Keratinocyte (primary cell): ENCODE data around the gene ITGB5. TPM values are rescaled to one million over a fixed set of nuclear protein-coding genes. Genes with fewer than 3 reads are reported as not detected.

Source experiments
- DNase-seq: peaks from one replicate; pipeline ENCODE4 v3.0.0-alpha.2; 2011; ENCODE audit warnings: low read depth, missing footprints, low spot score
- FAIRE-seq: peaks from 2 replicates; lab custom pipeline; 2011; peaks lifted over from hg19 to GRCh38; lab: Jason Lieb, UNC
- H2AFZ ChIP-seq: 2 replicates; pipeline ENCODE4 v1.6.0; 2012; ENCODE audit warnings: low read length, control low read depth, inconsistent platforms; ENCODE audit not compliant: control insufficient read depth
- H3K27ac ChIP-seq: 2 replicates; pipeline ENCODE4 v1.5.1; 2011; ENCODE audit warnings: low read length; ENCODE audit not compliant: control insufficient read depth, insufficient read depth
- H3K27me3 ChIP-seq: 3 replicates; pipeline ENCODE4 v1.6.0; 2011; ENCODE audit warnings: low read length; ENCODE audit not compliant: control insufficient read depth, insufficient read depth; ENCODE audit errors: extremely low read depth
- H3K36me3 ChIP-seq, 2 experiments: 2 replicates in 1 of 2; 3 replicates in 1 of 2; pipeline ENCODE4 v1.5.1; 2011; ENCODE audit warnings: low read length in 2 of 2, mild to moderate bottlenecking in 1 of 2; ENCODE audit not compliant: control insufficient read depth in 2 of 2, insufficient read depth in 2 of 2; ENCODE audit errors: extremely low read depth in 1 of 2
- H3K4me1 ChIP-seq: 3 replicates; pipeline ENCODE4 v1.5.1; 2011; ENCODE audit warnings: low read length; ENCODE audit not compliant: control insufficient read depth, insufficient read depth; ENCODE audit errors: extremely low read depth
- H3K4me2 ChIP-seq: 3 replicates; pipeline ENCODE4 v1.6.0; 2011; ENCODE audit warnings: low read depth, low read length; ENCODE audit not compliant: control insufficient read depth, insufficient read depth; ENCODE audit errors: extremely low read depth
- H3K4me3 ChIP-seq, 3 experiments: fragments of 200-600 bp in 1 of 3; sonication (generic) in 1 of 3; 2 replicates in 2 of 3; 3 replicates in 1 of 3; pipeline ENCODE4 v1.5.1; 2011 to 2016; ENCODE audit warnings: low read length in 3 of 3, mild to moderate bottlenecking in 3 of 3, control low read depth in 2 of 3, inconsistent platforms in 1 of 3, low read depth in 1 of 3, mixed read lengths in 1 of 3, mixed run types in 1 of 3, moderate library complexity in 1 of 3; ENCODE audit not compliant: control insufficient read depth in 2 of 3, insufficient read depth in 2 of 3; ENCODE audit errors: extremely low read depth in 1 of 3
- H3K79me2 ChIP-seq: 2 replicates; pipeline ENCODE4 v1.6.0; 2012; ENCODE audit warnings: low read length; ENCODE audit not compliant: control insufficient read depth, insufficient read depth
- H3K9ac ChIP-seq: 3 replicates; pipeline ENCODE4 v1.6.0; 2011; ENCODE audit warnings: low read length; ENCODE audit not compliant: control insufficient read depth, insufficient read depth; ENCODE audit errors: extremely low read depth
- H3K9me1 ChIP-seq: 3 replicates; pipeline ENCODE4 v1.6.0; 2011; ENCODE audit warnings: low read length; ENCODE audit not compliant: control insufficient read depth, insufficient read depth; ENCODE audit errors: extremely low read depth
- H3K9me3 ChIP-seq: 2 replicates; pipeline ENCODE4 v1.5.1; 2012; ENCODE audit warnings: low read depth, low read length; ENCODE audit not compliant: control insufficient read depth
- H4K20me1 ChIP-seq: 3 replicates; pipeline ENCODE4 v1.6.0; 2011; ENCODE audit warnings: low read length; ENCODE audit not compliant: control insufficient read depth, insufficient read depth; ENCODE audit errors: extremely low read depth
- CTCF ChIP-seq, 3 experiments: IDR thresholded peaks in 1 of 3; conservative IDR thresholded peaks in 1 of 3; optimal IDR thresholded peaks in 1 of 3; 2 replicates in 2 of 3; 3 replicates in 1 of 3; pipeline versions ENCODE3 to v1.5.1; 2011; ENCODE audit warnings: low read length in 3 of 3, mild to moderate bottlenecking in 3 of 3, moderate library complexity in 2 of 3, control low read depth in 1 of 3, inconsistent platforms in 1 of 3; ENCODE audit not compliant: insufficient read depth in 2 of 3; ENCODE audit errors: extremely low read depth in 1 of 3
- EZH2 ChIP-seq: IDR thresholded peaks from one replicate; pipeline ENCODE4 v1.6.1; 2012; ENCODE audit warnings: inconsistent platforms, mild to moderate bottlenecking, low read length, moderate library complexity
- dilution Hi-C: fragments of 300-500 bp; cut with MboI; formaldehyde crosslinking; loops from one replicate; pipeline ENCODE4 v1.7.0; 2020; ENCODE audit warnings: low sequenced_read_pairs; ENCODE audit not compliant: extremely low pct_ligation_motif_present
- polyA plus RNA-seq, 5 experiments: library from polyadenylated mRNA; depleted of rRNA in 3 of 5; stranded (reverse) in 3 of 5; stranded (forward) in 1 of 5; unstranded in 1 of 5; fragments of >200 nt; gene quantifications; 1 replicate in 1 of 5; 2 replicates in 3 of 5; 3 replicates in 1 of 5; pipeline versions ENCODE4 v1.2.1 to v1.2.3, GENCODE V29; 2011 to 2012; ENCODE audit warnings: missing spikeins in 2 of 5, low read depth in 1 of 5, low replicate concordance in 1 of 5

ITGB5 gene
- polyA plus RNA-seq, 1 donor (not counting 4 experiments of a cell fraction or from before 2014, with no cell fraction given) = 136 TPM

GRCh38 chr3:124841517-124841916 is 45.6 kb downstream of the ITGB5 start:
- dilution Hi-C loops = no loop called here
- Histone ChIP-seq H4K20me1 (no peaks in the 10 kb centered on the region), H3K9ac (no peak overlapping the region), H3K27ac (no peak overlapping the region), H2AFZ (no peak overlapping the region), H3K79me2 (peaks cover 19% of the 10 kb centered on the region), H3K4me2 (no peak overlapping the region), H3K9me1 (peaks cover 2% of the 10 kb centered on the region), H3K4me3 (no peak overlapping the region), H3K36me3 (peaks cover 12 to 36% of the 10 kb centered on the region in 2 experiments), H3K4me1 (peaks cover 36% of the 10 kb centered on the region), H3K9me3 (no peaks in the 10 kb centered on the region), H3K27me3 (no peaks in the 10 kb centered on the region)
- FAIRE-seq = no peak
- TF ChIP-seq CTCF (optimal IDR thresholded peaks at IDR 0.05 in 1 of 3, IDR thresholded peaks at IDR 0.05 in 1 of 3, conservative IDR thresholded peaks at IDR 0.05 in 1 of 3; ENCODE audit: extremely low read depth in 1 of 3, insufficient read depth in 2 of 3, low read length in 3 of 3) (no peak), EZH2 (no peak)
- DNase-seq = no peak

- H3K4me1 ChIP-seq = peaks cover 37% of the 10 kb centered on the region
- no peak overlapping the region for H2AFZ ChIP-seq
- H3K4me3 ChIP-seq = no peak overlapping the region
- peaks cover 12 to 36% of the 10 kb centered on the region in 2 experiments for H3K36me3 ChIP-seq
- H3K27me3 ChIP-seq = no peaks in the 10 kb centered on the region
- no peak overlapping the region for H3K4me2 ChIP-seq
- H3K79me2 ChIP-seq = peaks cover 19% of the 10 kb centered on the region
- no peak overlapping the region for H3K27ac ChIP-seq
- H3K9ac ChIP-seq = no peak overlapping the region
- DNase-seq (no peak), FAIRE-seq (no peak)
- peaks cover 2% of the 10 kb centered on the region for H3K9me1 ChIP-seq
- TF ChIP-seq CTCF (optimal IDR thresholded peaks at IDR 0.05 in 1 of 3, IDR thresholded peaks at IDR 0.05 in 1 of 3, conservative IDR thresholded peaks at IDR 0.05 in 1 of 3; ENCODE audit: extremely low read depth in 1 of 3, insufficient read depth in 2 of 3, low read length in 3 of 3) = no peak
- no peak for TF ChIP-seq EZH2
- H3K9me3 ChIP-seq = no peaks in the 10 kb centered on the region
- no peaks in the 10 kb centered on the region for H4K20me1 ChIP-seq
- dilution Hi-C loops = no loop called here
Observed at GRCh38 chr3:124840331-124840730, 46.8 kb downstream of the ITGB5 start.
